Heart left ventricle (tissue), 13 donors: ENCODE measurements around the gene HACE1.

Experiments used
- CTCF ChIP-seq, 12 donors: fragments of 200-600 bp; sonication (generic) in 4 of 12; IDR thresholded peaks; one replicate each; pipeline versions ENCODE4 v1.5.0 to v1.8.0; 2018 to 2022; ENCODE audit warnings: antibody characterized with exemption in 12 of 12, mild to moderate bottlenecking in 5 of 12
- POLR2A ChIP-seq, 2 donors: fragments of 450-650 bp; IDR thresholded peaks; one replicate each; pipeline ENCODE4 v1.6.1; 2017; ENCODE audit warnings: antibody characterized with exemption in 2 of 2, mild to moderate bottlenecking in 2 of 2, moderate library complexity in 2 of 2
- donor health status: ischemic (EF 13 %, LVEDD 7.1; RV severe dilation, severe dysfunction).
- donor health status: DM: no; HTN: yes; CAD: no.
- donor health status: DM: no; HTN: no; CAD: no.
- donor health status: ischemic (EF 25% LVEDD 6.9; RV normal size, moderate dysfunction).
- donor health status: ischemic (EF 25% LVEDD 5.7; RV mildly dilated, moderate dysfunction).
- donor health status: ischemic (EF 35%, LVEDD 5.7; RV mildly dilated, moderate dysfunction).
- donor health status: nonischemic (EF 11% LVEDD 7.7; RV severe dilation, severe dysfunction).
- donor health status: DM: yes; HTN: yes; CAD: no.
- donor health status: PGD.
- donor health status: ischemic (EF 29% LVEDD 5.4; RV normal size, mild dysfunction).
- donor health status: nonischemic (EF 23%, LVEDD 6.1; RV moderate dilation, normal function).

- TF ChIP-seq CTCF (IDR thresholded peaks at IDR 0.05) (no peak), POLR2A (IDR thresholded peaks at IDR 0.05) (no peak)
Measured at GRCh38 chr6:104704191-104704590, 155.5 kb downstream of the HACE1 start.
